PFSK-1 (cell line): Measurements from ENCODE around the gene KIF26B.

ENCODE experiments used
- FOXP2 ChIP-seq: optimal IDR thresholded peaks from 2 replicates; pipeline ENCODE3; 2011; ENCODE audit warnings: borderline replicate concordance, control low read depth, inconsistent platforms; ENCODE audit not compliant: insufficient read depth; ENCODE audit errors: extremely low read length, extremely low read depth
- POLR2AphosphoS5 ChIP-seq: IDR thresholded peaks from 2 replicates; pipeline ENCODE4 v1.6.1; 2012; ENCODE audit warnings: low read depth, mild to moderate bottlenecking, control low read depth, low read length, moderate library complexity
- REST ChIP-seq, 2 experiments: IDR thresholded peaks; 2 replicates each; pipeline versions ENCODE4 v1.6.1 to v1.8.0; 2011 to 2012; ENCODE audit warnings: low read depth in 2 of 2, low read length in 2 of 2, control low read depth in 1 of 2, inconsistent platforms in 1 of 2, mild to moderate bottlenecking in 1 of 2, moderate library complexity in 1 of 2; ENCODE audit not compliant: insufficient read depth in 1 of 2
- SIN3A ChIP-seq: IDR thresholded peaks from 2 replicates; pipeline ENCODE4 v1.6.1; 2012; ENCODE audit warnings: mild to moderate bottlenecking, low read length, moderate library complexity, borderline replicate concordance; ENCODE audit not compliant: insufficient read depth
- TAF1 ChIP-seq: IDR thresholded peaks from 2 replicates; pipeline ENCODE4 v1.6.1; 2012; ENCODE audit warnings: low read length, control low read depth, borderline replicate concordance; ENCODE audit not compliant: insufficient read depth

KIF26B gene

GRCh38 chr1:245606157-245606725 is 451.5 kb downstream of the KIF26B start:
- TF ChIP-seq SIN3A (no peak), REST (IDR thresholded peaks at IDR 0.05; ENCODE audit: insufficient read depth in 1 of 2, low read depth in 2 of 2, low read length in 2 of 2) (no peak)

- TF ChIP-seq POLR2AphosphoS5, result no peak
- TF ChIP-seq TAF1, result no peak
- TF ChIP-seq SIN3A, result no peak
- TF ChIP-seq FOXP2, result no peak
- no peak for TF ChIP-seq REST (IDR thresholded peaks at IDR 0.05; ENCODE audit: insufficient read depth in 1 of 2, low read depth in 2 of 2, low read length in 2 of 2)
Measured at GRCh38 chr1:245608271-245608670, 453.5 kb downstream of the KIF26B start.

GRCh38 chr1:245609354-245610150 is 454.8 kb downstream of the KIF26B start:
- TF ChIP-seq TAF1, result no peak
- TF ChIP-seq FOXP2, result no peak
- no peak for TF ChIP-seq SIN3A
- no peak for TF ChIP-seq REST (IDR thresholded peaks at IDR 0.05; ENCODE audit: insufficient read depth in 1 of 2, low read depth in 2 of 2, low read length in 2 of 2)
- no peak for TF ChIP-seq POLR2AphosphoS5

- TF ChIP-seq FOXP2 (no peak), SIN3A (no peak), POLR2AphosphoS5 (no peak), TAF1 (no peak), REST (IDR thresholded peaks at IDR 0.05; ENCODE audit: insufficient read depth in 1 of 2, low read depth in 2 of 2, low read length in 2 of 2) (no peak)
Measured at GRCh38 chr1:245611251-245611650, 456.5 kb downstream of the KIF26B start.
